Smooth muscle cell (in vitro differentiated cells): ENCODE data around the gene MYO9B. TPM values are rescaled to one million over a fixed set of nuclear protein-coding genes. Genes with fewer than 3 reads are reported as not detected.

Experiments
- DNase-seq: peaks from one replicate; lab custom pipeline; 2025; ENCODE audit not compliant: unreplicated experiment; lab: John Stamatoyannopoulos, UW
- H2AFZ ChIP-seq: fragments of 200-600 bp; sonication (generic); 2 replicates; pipeline ENCODE4 v1.6.0; 2016; ENCODE audit warnings: antibody characterized with exemption, low read depth, mild to moderate bottlenecking
- H3F3A ChIP-seq: fragments of 200-600 bp; sonication (generic); 2 replicates; pipeline ENCODE4 v1.6.0; 2017; ENCODE audit warnings: antibody characterized with exemption, low read depth
- H3K27ac ChIP-seq: fragments of 200-600 bp; sonication (generic); 2 replicates; pipeline ENCODE4 v1.5.1; 2016; ENCODE audit warnings: low read depth, mild to moderate bottlenecking
- H3K27me3 ChIP-seq: fragments of 200-600 bp; sonication (generic); 2 replicates; pipeline ENCODE4 v1.6.1; 2016; ENCODE audit warnings: low read depth, mild to moderate bottlenecking
- H3K36me3 ChIP-seq: fragments of 200-600 bp; sonication (generic); 2 replicates; pipeline ENCODE4 v1.5.1; 2016; ENCODE audit warnings: low read depth
- H3K4me1 ChIP-seq: fragments of 200-600 bp; sonication (generic); 2 replicates; pipeline ENCODE4 v1.5.1; 2016; ENCODE audit warnings: low read depth
- H3K4me2 ChIP-seq: fragments of 200-600 bp; sonication (generic); 2 replicates; pipeline ENCODE4 v1.6.0; 2016; ENCODE audit warnings: mild to moderate bottlenecking
- H3K4me3 ChIP-seq: fragments of 200-600 bp; sonication (generic); 2 replicates; pipeline ENCODE4 v1.5.1; 2016; ENCODE audit warnings: mild to moderate bottlenecking
- H3K79me2 ChIP-seq: fragments of 200-600 bp; sonication (generic); 2 replicates; pipeline ENCODE4 v1.6.0; 2016; ENCODE audit warnings: low read depth, mild to moderate bottlenecking
- H3K9ac ChIP-seq: fragments of 200-600 bp; sonication (generic); 2 replicates; pipeline ENCODE4 v1.6.0; 2016; ENCODE audit warnings: low read depth
- H3K9me3 ChIP-seq: fragments of 200-600 bp; sonication (generic); replicated peaks from 2 replicates; pipeline ENCODE4 v1.5.1; 2016; ENCODE audit warnings: low read depth
- H4K20me1 ChIP-seq: fragments of 200-600 bp; sonication (generic); 2 replicates; pipeline ENCODE4 v1.6.0; 2016; ENCODE audit warnings: low read depth
- WGBS: methylation state at CpG from one replicate; pipeline ENCODE4 v1.1.7; 2016; ENCODE audit warnings: low lambda C conversion rate; 5-methylcytosine and 5-hydroxymethylcytosine counted together
- polyA plus RNA-seq: library from polyadenylated mRNA; unstranded; fragments of >200 nt; fragmentation: Nextera tagmentation; extraction: Ambion mirVana; gene quantifications from 2 replicates; pipeline ENCODE4 v1.2.1, GENCODE V29; 2016
- total RNA-seq: library from RNA; depleted of rRNA; stranded (reverse); fragments of >200 nt; gene quantifications from 2 replicates; pipeline ENCODE4 v1.2.3, GENCODE V29; 2014
- TF ChIP-seq, protein P1 (sequence below): fragments of 200-600 bp; sonication (generic); IDR thresholded peaks from 2 replicates; pipeline ENCODE4 v1.5.1; 2017; ENCODE audit warnings: borderline replicate concordance, mild to moderate bottlenecking, antibody characterized with exemption; ENCODE audit not compliant: insufficient read depth, poor library complexity, severe bottlenecking

The MYO9B gene
- total and polyA plus RNA-seq, 2 experiments from 2014 or later: 44.6 to 46.6 TPM

DNA sequence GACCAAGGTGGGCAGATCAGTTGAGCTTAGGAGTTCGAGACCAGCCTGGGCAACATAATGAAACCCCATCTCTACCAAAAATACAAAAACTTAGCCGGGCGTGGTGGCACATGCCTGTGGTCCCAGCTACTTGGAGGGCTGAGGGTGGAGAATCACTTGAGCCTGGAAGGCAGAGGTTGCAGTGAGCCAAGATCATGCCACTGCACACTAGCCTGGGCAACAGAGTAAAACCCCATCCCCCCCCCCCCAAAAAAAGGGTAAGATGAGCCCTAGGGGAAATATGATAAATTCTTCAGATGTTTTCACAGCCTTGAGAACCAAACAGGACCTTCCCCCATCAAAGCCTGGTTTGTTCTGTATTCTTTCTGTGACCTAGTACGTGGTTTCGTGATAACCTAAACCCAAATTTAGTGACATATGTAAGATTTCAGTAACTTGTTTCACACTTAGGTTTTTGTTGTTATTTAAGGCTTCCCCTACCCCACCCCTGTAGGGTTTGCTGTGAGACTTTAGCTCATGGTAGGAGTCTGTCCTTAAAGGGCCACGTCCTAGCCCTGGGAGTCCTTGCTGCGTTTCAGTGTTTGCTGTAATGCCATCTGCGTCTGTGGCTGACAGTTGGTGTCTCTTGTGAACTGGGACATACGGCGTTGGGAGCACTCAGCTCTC lies 49.6 kb downstream of the MYO9B start:
- H2AFZ ChIP-seq: no peak overlapping the region
- peaks cover 57% of the 10 kb centered on the region for H3K79me2 ChIP-seq
- no peaks in the 10 kb centered on the region for H3K36me3 ChIP-seq
- 66% methylated on average over 10 of the region's 10 CpGs for WGBS
- H3K4me2 ChIP-seq: peak overlapping the region; percentile 25
- H3K9ac ChIP-seq: no peak overlapping the region
- H4K20me1 ChIP-seq: peaks cover 34% of the 10 kb centered on the region
- peak overlapping the region; percentile 59 for H3K27ac ChIP-seq
- TF ChIP-seq, protein P1, sequence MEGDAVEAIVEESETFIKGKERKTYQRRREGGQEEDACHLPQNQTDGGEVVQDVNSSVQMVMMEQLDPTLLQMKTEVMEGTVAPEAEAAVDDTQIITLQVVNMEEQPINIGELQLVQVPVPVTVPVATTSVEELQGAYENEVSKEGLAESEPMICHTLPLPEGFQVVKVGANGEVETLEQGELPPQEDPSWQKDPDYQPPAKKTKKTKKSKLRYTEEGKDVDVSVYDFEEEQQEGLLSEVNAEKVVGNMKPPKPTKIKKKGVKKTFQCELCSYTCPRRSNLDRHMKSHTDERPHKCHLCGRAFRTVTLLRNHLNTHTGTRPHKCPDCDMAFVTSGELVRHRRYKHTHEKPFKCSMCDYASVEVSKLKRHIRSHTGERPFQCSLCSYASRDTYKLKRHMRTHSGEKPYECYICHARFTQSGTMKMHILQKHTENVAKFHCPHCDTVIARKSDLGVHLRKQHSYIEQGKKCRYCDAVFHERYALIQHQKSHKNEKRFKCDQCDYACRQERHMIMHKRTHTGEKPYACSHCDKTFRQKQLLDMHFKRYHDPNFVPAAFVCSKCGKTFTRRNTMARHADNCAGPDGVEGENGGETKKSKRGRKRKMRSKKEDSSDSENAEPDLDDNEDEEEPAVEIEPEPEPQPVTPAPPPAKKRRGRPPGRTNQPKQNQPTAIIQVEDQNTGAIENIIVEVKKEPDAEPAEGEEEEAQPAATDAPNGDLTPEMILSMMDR: no peak
- no peak for DNase-seq
- H3K4me3 ChIP-seq: no peak overlapping the region
- H3K9me3 ChIP-seq: no peaks in the 10 kb centered on the region
- H3K4me1 ChIP-seq: no peaks in the 10 kb centered on the region
- no peaks in the 10 kb centered on the region for H3K27me3 ChIP-seq
- H3F3A ChIP-seq: no peaks in the 10 kb centered on the region

DNA sequence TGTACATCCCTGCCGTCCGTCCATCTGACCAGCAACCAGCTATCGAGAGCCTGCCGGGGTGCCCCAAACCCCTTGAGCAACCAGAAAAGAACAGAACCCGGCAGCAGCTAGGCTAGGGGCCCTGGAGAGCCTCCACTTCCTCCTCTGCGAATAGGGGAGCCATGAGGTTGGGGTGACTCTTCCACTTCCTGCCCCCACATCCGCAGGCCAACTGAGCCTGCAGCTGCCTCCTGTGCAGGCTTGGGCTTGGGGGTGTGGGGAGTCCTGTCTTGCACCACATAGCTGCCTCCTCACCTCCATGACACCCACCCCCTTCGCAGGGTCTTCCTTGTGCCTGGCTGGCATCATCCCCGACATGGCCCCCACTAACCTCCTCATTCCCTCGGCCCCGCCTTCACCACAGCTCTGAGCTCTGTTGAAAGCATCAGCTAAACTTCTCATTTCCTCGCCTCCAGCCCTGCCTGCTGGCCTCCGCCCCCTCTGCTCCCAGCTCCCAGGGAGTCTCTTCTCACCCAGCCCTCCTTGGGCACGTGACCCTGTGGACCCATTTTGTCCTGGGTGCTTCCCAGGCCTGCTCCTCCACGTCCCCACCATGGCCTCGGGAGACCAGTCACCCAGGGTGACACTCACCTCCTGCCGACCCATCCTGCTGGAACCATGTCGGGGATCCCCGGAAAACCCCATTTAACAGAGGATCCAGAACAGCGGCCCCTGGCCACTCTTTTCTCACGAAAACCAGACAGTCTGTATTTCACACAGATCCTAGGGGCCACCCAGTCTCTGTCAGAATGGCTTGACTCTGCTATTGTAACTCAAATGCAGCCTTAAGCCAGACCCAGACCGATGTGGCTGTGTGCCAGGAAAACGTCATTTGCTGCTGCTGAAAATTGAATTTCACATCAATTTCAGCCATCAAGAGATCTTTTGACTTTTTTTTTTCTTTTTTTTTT lies 50.4 kb downstream of the MYO9B start:
- no peak overlapping the region for H2AFZ ChIP-seq
- WGBS: 64% methylated on average over 23 of the region's 23 CpGs

DNA sequence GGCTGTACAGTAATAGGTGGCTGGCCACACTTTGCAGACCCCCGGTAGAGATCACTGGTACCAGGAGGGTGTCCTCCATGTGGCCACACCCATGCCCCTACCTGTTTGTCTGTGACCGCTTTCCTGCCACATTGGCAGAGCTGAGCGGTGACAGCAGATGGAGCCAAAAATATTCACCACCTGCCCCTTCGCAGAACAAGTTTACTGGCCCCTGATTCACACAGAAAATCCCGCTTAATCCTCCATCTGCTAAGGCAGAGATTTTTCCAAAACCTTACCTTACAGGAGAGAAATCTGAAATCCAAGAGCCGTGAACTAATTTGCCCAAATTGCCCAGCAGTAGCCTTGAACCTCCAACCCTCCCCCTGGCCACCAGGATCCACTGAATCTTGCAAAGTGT lies 52.1 kb downstream of the MYO9B start:
- H3K79me2 ChIP-seq: peaks cover 53% of the 10 kb centered on the region
- no peaks in the 10 kb centered on the region for H3K27me3 ChIP-seq
- 95% methylated on average over 6 of the region's 6 CpGs for WGBS
- no peak for DNase-seq
- no peaks in the 10 kb centered on the region for H3K36me3 ChIP-seq
- no peak overlapping the region for H2AFZ ChIP-seq
- H3K27ac ChIP-seq: no peak overlapping the region
- no peaks in the 10 kb centered on the region for H3K9me3 ChIP-seq
- H3F3A ChIP-seq: no peaks in the 10 kb centered on the region
- no peak overlapping the region for H3K4me2 ChIP-seq
- TF ChIP-seq, protein P1: no peak
- peaks cover 17% of the 10 kb centered on the region for H4K20me1 ChIP-seq
- H3K4me1 ChIP-seq: no peaks in the 10 kb centered on the region
- H3K4me3 ChIP-seq: no peak overlapping the region
- H3K9ac ChIP-seq: no peak overlapping the region

More for the DNA sequence above, 50.4 kb downstream of the MYO9B start:
- H3K9me3 ChIP-seq: no peaks in the 10 kb centered on the region
- H3K4me3 ChIP-seq: no peak overlapping the region
- H3K79me2 ChIP-seq: peaks cover 62% of the 10 kb centered on the region
- TF ChIP-seq, protein P1: no peak
- peak overlapping the region; percentile 16 for H3K9ac ChIP-seq
- H3K27me3 ChIP-seq: no peaks in the 10 kb centered on the region
- H3F3A ChIP-seq: no peaks in the 10 kb centered on the region
- peak; percentile 6 for DNase-seq
- H3K27ac ChIP-seq: peak overlapping the region; percentile 59
- no peaks in the 10 kb centered on the region for H3K4me1 ChIP-seq
- peak overlapping the region; percentile 25 for H3K4me2 ChIP-seq
- H3K36me3 ChIP-seq: no peaks in the 10 kb centered on the region
- peaks cover 31% of the 10 kb centered on the region for H4K20me1 ChIP-seq
